K562 (cell line): ENCODE measurements around the gene MXI1. TPM values are rescaled to one million over a fixed set of nuclear protein-coding genes. Genes with fewer than 3 reads are reported as not detected.

Experiments used
- ATAC-seq: fragments of 200-7000 bp; cut with Tn5 transposase; 3 replicates; pipeline ENCODE4 v1.9.1; 2020; ENCODE audit warnings: moderate library complexity
- BruUV-seq: library from RNA; stranded (reverse); fragments of 400-500 nt; replicated peaks from 2 replicates; lab custom pipeline; 2021; lab: Mats Ljungman, UMichigan
- CTCF ChIA-PET: fragments of 300-600 bp; formaldehyde crosslinking; extraction: SDS; loops from one replicate; lab custom pipeline; 2021; ENCODE audit warnings: low intra/inter-chr PET ratio; lab: Yijun Ruan, JAX
- POLR2A ChIA-PET: fragments of 300-600, 350-650 bp; sonication (Branson Sonifier 250); formaldehyde crosslinking; extraction: SDS; loops from one replicate; lab custom pipeline; 2021; ENCODE audit warnings: antibody characterized with exemption, inconsistent platforms; lab: Yijun Ruan, JAX
- DNase-seq, 4 experiments: peaks; one replicate each; pipeline versions ENCODE4 v3.0.0 to v3.0.0-alpha.2; 2011 to 2018; ENCODE audit warnings: low spot score in 3 of 4, mixed read lengths in 3 of 4; ENCODE audit errors: extremely low read depth in 1 of 4
- FAIRE-seq: peaks from 2 replicates; lab custom pipeline; 2011; peaks lifted over from hg19 to GRCh38; lab: Jason Lieb, UNC
- H2AFZ ChIP-seq: 2 replicates; pipeline ENCODE4 v1.6.0; 2011; ENCODE audit warnings: low read depth, low read length, control low read depth, inconsistent platforms
- H3K27ac ChIP-seq: fragments of 200-600 bp; 3 replicates; pipeline ENCODE4 v1.8.0; 2011; ENCODE audit warnings: low read depth, mild to moderate bottlenecking, control low read depth, inconsistent platforms, low read length, moderate library complexity, mixed read lengths; ENCODE audit errors: extremely low read depth
- H3K27me3 ChIP-seq, 2 experiments: fragments of 300-600 bp in 1 of 2; 2 replicates in 1 of 2; 3 replicates in 1 of 2; pipeline versions ENCODE4 v1.6.0 to v1.8.0; 2011; ENCODE audit warnings: inconsistent platforms in 2 of 2, low read length in 2 of 2, mild to moderate bottlenecking in 1 of 2, mixed read lengths in 1 of 2, moderate library complexity in 1 of 2; ENCODE audit not compliant: control insufficient read depth in 2 of 2, insufficient read depth in 2 of 2
- H3K36me3 ChIP-seq: fragments of 300-600 bp; 3 replicates; pipeline ENCODE4 v1.8.0; 2011; ENCODE audit warnings: mild to moderate bottlenecking, low read length, inconsistent platforms; ENCODE audit not compliant: control insufficient read depth, insufficient read depth
- H3K4me1 ChIP-seq, 2 experiments: fragments of 200-600 bp in 1 of 2; replicated peaks in 1 of 2; 2 replicates in 1 of 2; 3 replicates in 1 of 2; pipeline versions ENCODE4 v1.5.1 to v1.8.0; 2011; ENCODE audit warnings: inconsistent platforms in 2 of 2, low read length in 2 of 2, mild to moderate bottlenecking in 1 of 2, mixed read lengths in 1 of 2, moderate library complexity in 1 of 2; ENCODE audit not compliant: control insufficient read depth in 2 of 2, insufficient read depth in 2 of 2
- H3K4me2 ChIP-seq: 2 replicates; pipeline ENCODE4 v1.6.1; 2011; ENCODE audit warnings: low read length, control low read depth, inconsistent platforms, mixed read lengths; ENCODE audit not compliant: insufficient read depth
- H3K4me3 ChIP-seq: fragments of 200-600 bp; sonication (generic), shearing (Covaris generic); 2 replicates; pipeline ENCODE4 v1.5.1; 2016; ENCODE audit warnings: control low read depth, inconsistent platforms
- H3K79me2 ChIP-seq: fragments of 200-600 bp; 3 replicates; pipeline ENCODE4 v1.8.0; 2011; ENCODE audit warnings: low read length, inconsistent platforms; ENCODE audit not compliant: control insufficient read depth, insufficient read depth
- H3K9ac ChIP-seq, 2 experiments: 2 replicates each; pipeline versions ENCODE4 v1.6.0 to v1.6.1; 2011; ENCODE audit warnings: low read depth in 2 of 2, low read length in 2 of 2, control low read depth in 1 of 2, inconsistent platforms in 1 of 2, mild to moderate bottlenecking in 1 of 2, mixed read lengths in 1 of 2; ENCODE audit not compliant: insufficient read depth in 1 of 2
- H3K9me1 ChIP-seq: one replicate; pipeline ENCODE4 v1.6.0; 2011; ENCODE audit warnings: inconsistent platforms, mild to moderate bottlenecking, low read length, moderate library complexity; ENCODE audit not compliant: control insufficient read depth, insufficient read depth
- H3K9me3 ChIP-seq: replicated peaks from 2 replicates; pipeline ENCODE4 v1.5.1; 2011; ENCODE audit warnings: low read depth, low read length, inconsistent platforms; ENCODE audit not compliant: control insufficient read depth, insufficient read depth
- H4K20me1 ChIP-seq: replicated peaks from 2 replicates; pipeline ENCODE4 v1.6.1; 2011; ENCODE audit warnings: low read length, inconsistent platforms, mixed read lengths; ENCODE audit not compliant: control insufficient read depth, insufficient read depth
- CBX8 ChIP-seq: fragments of 200-600 bp; sonication (generic); IDR thresholded peaks from 2 replicates; pipeline ENCODE4 v1.6.1; 2012; ENCODE audit warnings: borderline replicate concordance, mixed run types, low read depth, mild to moderate bottlenecking, moderate library complexity, mixed read lengths, low read length, control low read depth, inconsistent platforms; ENCODE audit not compliant: poor library complexity, severe bottlenecking; ENCODE audit errors: extremely low read depth
- CHD2 ChIP-seq: IDR thresholded peaks from 2 replicates; pipeline ENCODE4 v1.6.1; 2011; ENCODE audit warnings: low read depth, low read length
- GABPA ChIP-seq: fragments of 200-800 bp; sonication (Bioruptor generic); conservative IDR thresholded peaks from 2 replicates; pipeline ENCODE4 v1.6.1; 2016; ENCODE audit warnings: low read depth, missing genetic modification characterization, missing compliant biosample characterization
- GABPB1 ChIP-seq: sonication (generic); formaldehyde crosslinking; IDR thresholded peaks from 2 replicates; pipeline ENCODE4 v1.8.0; 2022; ENCODE audit warnings: mild to moderate bottlenecking, missing genetic modification reagents
- GTF2F1 ChIP-seq: IDR thresholded peaks from 2 replicates; pipeline ENCODE4 v1.6.1; 2011; ENCODE audit warnings: low read depth, low read length, improper control_type of control experiment
- HIVEP1 ChIP-seq: fragments of 250-450 bp; sonication (Bioruptor Pico); IDR thresholded peaks from 2 replicates; pipeline ENCODE4 v1.4.0; 2020; ENCODE audit warnings: mild to moderate bottlenecking
- HLTF ChIP-seq: fragments of 450-650 bp; IDR thresholded peaks from 2 replicates; pipeline ENCODE4 v1.6.1; 2016
- HSF4 ChIP-seq: fragments of 250-450 bp; sonication (Bioruptor Pico); IDR thresholded peaks from 2 replicates; pipeline ENCODE4 v2.1.2; 2022; ENCODE audit warnings: mild to moderate bottlenecking, moderate library complexity, borderline replicate concordance
- NCOR1 ChIP-seq: fragments of 450-650 bp; IDR thresholded peaks from 2 replicates; pipeline ENCODE4 v1.6.1; 2016; ENCODE audit warnings: mild to moderate bottlenecking, moderate library complexity
- OTX1 ChIP-seq: fragments of 450-650 bp; formaldehyde crosslinking; IDR thresholded peaks from 2 replicates; pipeline ENCODE4 v1.4.0; 2022; ENCODE audit warnings: mild to moderate bottlenecking
- PBX2 ChIP-seq, 2 experiments: IDR thresholded peaks in 1 of 2; conservative IDR thresholded peaks in 1 of 2; 2 replicates each; pipeline ENCODE4 v1.6.1; 2016; ENCODE audit warnings: low read depth in 2 of 2, mild to moderate bottlenecking in 1 of 2, missing compliant biosample characterization in 1 of 2, missing genetic modification characterization in 1 of 2, moderate library complexity in 1 of 2
- POLR2G ChIP-seq: fragments of 200-400 bp; formaldehyde crosslinking; IDR thresholded peaks from 2 replicates; pipeline ENCODE4 v1.6.1; 2017; ENCODE audit warnings: low read depth, mild to moderate bottlenecking, antibody characterized with exemption, low read length, moderate library complexity
- RBFOX2 ChIP-seq: fragments of 200-400 bp; formaldehyde crosslinking; IDR thresholded peaks from 2 replicates; pipeline ENCODE4 v1.6.1; 2017; ENCODE audit warnings: low read depth, mild to moderate bottlenecking, low read length, moderate library complexity
- RFX1 ChIP-seq: fragments of 450-650 bp; IDR thresholded peaks from 2 replicates; pipeline ENCODE4 v1.6.1; 2016; ENCODE audit warnings: mild to moderate bottlenecking, moderate library complexity
- SETDB1 ChIP-seq: IDR thresholded peaks from one replicate; pipeline ENCODE4 v1.6.1; 2012; ENCODE audit warnings: low read length, control low read depth, inconsistent platforms
- SPI1 ChIP-seq: IDR thresholded peaks from 2 replicates; pipeline ENCODE4 v1.6.1; 2011; ENCODE audit warnings: low read depth, low read length, control low read depth, borderline replicate concordance
- TFAP4 ChIP-seq: sonication (generic); formaldehyde crosslinking; IDR thresholded peaks from 2 replicates; pipeline ENCODE4 v1.8.0; 2022; ENCODE audit warnings: missing genetic modification reagents, mild to moderate bottlenecking, moderate library complexity, borderline replicate concordance
- ZNF589 ChIP-seq: fragments of 200-800 bp; sonication (Bioruptor generic); IDR thresholded peaks from 2 replicates; pipeline ENCODE4 v1.6.1; 2016; ENCODE audit warnings: low read depth, missing genetic modification characterization, missing compliant biosample characterization
- ZZZ3 ChIP-seq: fragments of 450-650 bp; IDR thresholded peaks from 2 replicates; pipeline ENCODE4 v1.6.1; 2016; ENCODE audit warnings: antibody characterized with exemption, mild to moderate bottlenecking, moderate library complexity
- WGBS: fragments of 100-300 bp; shearing (Covaris generic); methylation state at CpG from one replicate; pipeline ENCODE4 v1.1.6; 2016; ENCODE audit warnings: low coverage, mixed read lengths; ENCODE audit not compliant: insufficient coverage; ENCODE audit errors: missing lambda C conversion rate; 5-methylcytosine and 5-hydroxymethylcytosine counted together
- in situ Hi-C: fragments of 300-500 bp; cut with MboI; formaldehyde crosslinking; loops from 4 replicates; pipeline ENCODE4 v1.15.0; 2018; ENCODE audit warnings: inconsistent platforms, mixed read lengths
- intact Hi-C: fragments of 100-400 bp; cut with micrococcal nuclease; formaldehyde crosslinking; loops from 2 replicates; pipeline ENCODE4 v1.14.2; 2022
- polyA plus RNA-seq, 8 experiments: library from polyadenylated mRNA; depleted of rRNA in 4 of 8; stranded (reverse) in 5 of 8; unstranded in 3 of 8; fragments of >200 nt; fragmentation: Nextera tagmentation in 2 of 8; fragmentation: Illumina TruSeq in 1 of 8; extraction: Ambion mirVana in 2 of 8; extraction: Trizol in 1 of 8; gene quantifications; 2 replicates each; pipeline versions ENCODE4 v1.2.1 to v1.2.3, GENCODE V29; 2011 to 2014; ENCODE audit warnings: inconsistent platforms in 1 of 8, missing spikeins in 1 of 8
- total RNA-seq, 7 experiments: library from RNA; depleted of rRNA in 6 of 7; stranded (reverse); fragments of >200 nt in 6 of 7; fragmentation: Illumina TruSeq in 2 of 7; extraction: Trizol in 2 of 7; gene quantifications; 2 replicates each; pipeline versions ENCODE4 v1.2.1 to v1.2.3, GENCODE V29; 2011 to 2021; ENCODE audit warnings: low replicate concordance in 1 of 7

The MXI1 gene
- total and polyA plus RNA-seq, 9 of the 15 experiments (the other 6 are each of a cell fraction or from before 2014, with no cell fraction given) = 9.1 to 23.7 (median 14.8) TPM

GRCh38 chr10:110304780-110305421 lies 97.5 kb downstream of the MXI1 start, which contains the start of gene SMNDC1:
Gene SMNDC1, minus strand, starts transcription at chr10:110304920. Its CDS starts 1,333 bp downstream, at chr10:110303587.
- peak; percentile 99 for FAIRE-seq
- H3K9me1 ChIP-seq = no peaks in the 10 kb centered on the region
- POLR2A ChIA-PET = interaction anchor here (0.6 to 1.8 kb wide), 9 partner anchors 9 to 359 kb away, joined by 3 to 6 read pairs (median 3); no protein-coding TSS in a partner anchor
- TF ChIP-seq CBX8 (no peak), HIVEP1 (CRISPR knock-in tag) (no peak), GABPA (tag) (peak; percentile 88), OTX1 (no peak), NCOR1 (no peak), SPI1 (no peak), ZZZ3 (no peak), RFX1 (peak; percentile 8; the same call in 1 of the 2 replicates), PBX2 (CRISPR knock-in tag; IDR thresholded peaks at IDR 0.05; ENCODE audit: low read depth) (no peak), PBX2 (tag; conservative IDR thresholded peaks at IDR 0.05; ENCODE audit: low read depth) (no peak), POLR2G (peak; percentile 82), RBFOX2 (peak; percentile 84), CHD2 (peak; percentile 96), HLTF (no peak), TFAP4 (CRISPR knock-in tag) (peak; percentile 40; the same call in 1 of the 2 replicates), GABPB1 (peak; percentile 74), HSF4 (no peak), SETDB1 (no peak), ZNF589 (CRISPR knock-in tag) (peak; percentile 48; the same call in 1 of the 2 replicates), GTF2F1 (no peak)

More at GRCh38 chr10:110304780-110305421, 97.5 kb downstream of the MXI1 start, which contains the start of gene SMNDC1:
- peak within 1 kb of the TSS; percentile 83 for H2AFZ ChIP-seq
- peak within 1 kb of the TSS; percentile 89 for H3K4me3 ChIP-seq
- H3K36me3 ChIP-seq = peaks cover 37% of the 10 kb centered on the region
- peaks cover 49% of the 10 kb centered on the region for H3K79me2 ChIP-seq
- no peaks in the 10 kb centered on the region for H3K9me3 ChIP-seq
- intact Hi-C loops (loop anchor here (5.0 kb wide), 1 partner anchor 192 kb away; the partner anchor contains the start of gene DUSP5), in situ Hi-C loops (no loop called here)
- peak within 1 kb of the TSS; percentile 87 for H3K27ac ChIP-seq
- ATAC-seq (peak; percentile 92), DNase-seq (peak; percentile 88 to 96 (median 90))
- peaks cover 0 to 11% of the 10 kb centered on the region in 2 experiments; a peak in 2 of 5 replicates for H3K4me1 ChIP-seq
- no peaks in the 10 kb centered on the region for H3K27me3 ChIP-seq
- CTCF ChIA-PET = interaction anchor here (0.7 to 1.7 kb wide), 2 partner anchors 244 to 252 kb away, joined by 3 read pairs; no protein-coding TSS in a partner anchor
- peaks cover 4% of the 10 kb centered on the region for H4K20me1 ChIP-seq
- H3K4me2 ChIP-seq = peak within 1 kb of the TSS; percentile 75
- no TSS peak for BruUV-seq
- 2% methylated on average over 9 of the region's 42 CpGs for WGBS
- peak within 1 kb of the TSS; percentile 83 to 99 for H3K9ac ChIP-seq
